Activated T-helper 1 cell treated with Interleukin-2 at 50 U/mL for 16 hours (primary cell): ENCODE data around the gene FUOM.
"Not testable (repeated sequence)": the region's sequence is repeated elsewhere in the genome, so short reads cannot be mapped to it uniquely, and the experiment has no call there.

Experiments used
- DNase-seq: peaks from one replicate; pipeline ENCODE4 v3.0.0-alpha.2; 2020; ENCODE audit warnings: low read depth

FUOM gene

GRCh38 chr10:133328358-133329343, 29.2 kb downstream of the FUOM start:
- no peak for DNase-seq

DNA sequence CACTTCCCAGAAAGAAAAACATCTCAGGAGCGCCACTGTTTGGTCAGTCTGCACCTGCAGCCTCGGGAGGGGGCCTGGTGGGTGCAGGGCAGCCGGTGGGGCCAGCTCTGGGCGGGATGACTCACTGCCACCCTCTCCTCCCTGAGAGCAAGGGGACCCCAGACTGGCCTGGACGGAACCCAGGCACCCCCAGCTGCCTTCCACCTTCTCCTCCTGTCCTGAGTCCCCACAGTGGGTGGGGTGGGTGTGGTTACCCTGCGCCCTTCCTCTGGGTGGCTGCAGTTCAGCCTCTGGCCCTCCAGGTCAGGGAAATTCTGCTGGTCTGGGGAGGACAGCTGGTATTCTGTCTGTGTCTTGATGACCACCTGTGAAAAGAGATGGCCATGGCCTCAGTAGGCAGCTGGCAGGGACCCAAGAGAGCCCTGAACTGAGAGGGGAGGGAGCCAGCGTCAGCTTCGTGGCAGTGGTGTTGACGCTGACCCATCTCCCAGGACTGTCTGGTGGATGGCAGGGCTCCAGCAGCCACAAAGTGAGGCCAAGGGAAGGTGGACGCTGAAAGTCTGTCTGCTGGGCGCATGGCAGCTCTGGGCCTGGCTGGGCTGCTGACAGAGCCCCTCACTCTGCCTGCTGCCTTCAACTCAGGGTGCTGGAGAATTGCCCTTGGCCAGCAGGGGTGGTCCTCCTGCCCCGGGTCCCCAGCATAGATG, 30.0 kb downstream of the FUOM start:
- DNase-seq = no peak

- no peak for DNase-seq
Measured at GRCh38 chr10:133326745-133327650, 30.8 kb downstream of the FUOM start.

- DNase-seq = no peak
Measured at GRCh38 chr10:133326223-133326551, 31.6 kb downstream of the FUOM start.

DNA sequence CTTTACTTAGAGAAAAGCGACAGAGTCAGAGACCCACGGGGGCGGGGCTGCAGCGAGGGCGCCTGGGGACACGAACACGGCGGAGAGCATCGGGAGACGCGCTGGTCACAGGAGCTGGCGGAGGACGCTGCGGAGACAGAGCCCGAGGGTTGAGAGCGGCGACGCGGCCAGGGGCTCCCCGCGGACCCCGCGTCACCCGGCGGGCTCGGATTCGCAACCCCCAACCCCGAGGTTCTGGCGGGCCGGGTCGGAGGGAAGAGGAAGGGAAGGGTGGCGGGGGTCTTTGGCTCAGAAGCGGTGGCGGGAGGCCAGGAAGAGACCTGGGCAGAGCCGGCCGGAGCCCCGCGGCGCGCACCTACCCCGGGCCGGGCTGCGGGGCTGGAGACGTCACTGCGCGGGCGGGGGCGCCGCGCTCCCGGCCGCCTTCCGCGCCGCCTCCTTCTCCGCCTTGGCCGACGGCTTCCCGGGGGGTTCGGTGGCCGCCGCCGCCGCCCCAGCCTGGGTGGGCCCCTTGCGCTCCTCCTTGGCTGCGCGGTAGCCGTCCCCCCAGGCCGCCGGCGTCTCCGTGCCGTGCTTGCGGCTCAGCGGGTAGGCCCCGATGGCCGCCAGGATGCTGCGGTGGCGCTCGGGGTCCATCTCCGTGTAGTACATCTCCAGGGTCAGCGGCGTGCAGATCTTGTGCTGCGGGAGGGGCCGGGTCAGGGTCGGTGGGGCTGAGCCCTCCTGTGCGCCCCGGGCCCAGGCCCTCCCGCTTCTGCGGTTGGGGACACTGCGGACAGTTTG, 32.2 kb downstream of the FUOM start:
- no peak for DNase-seq

GRCh38 chr10:133324857-133325260, 33.0 kb downstream of the FUOM start:
- no peak for DNase-seq

GRCh38 chr10:133324198-133324792, 33.5 kb downstream of the FUOM start:
- DNase-seq = peak; percentile 36

DNA sequence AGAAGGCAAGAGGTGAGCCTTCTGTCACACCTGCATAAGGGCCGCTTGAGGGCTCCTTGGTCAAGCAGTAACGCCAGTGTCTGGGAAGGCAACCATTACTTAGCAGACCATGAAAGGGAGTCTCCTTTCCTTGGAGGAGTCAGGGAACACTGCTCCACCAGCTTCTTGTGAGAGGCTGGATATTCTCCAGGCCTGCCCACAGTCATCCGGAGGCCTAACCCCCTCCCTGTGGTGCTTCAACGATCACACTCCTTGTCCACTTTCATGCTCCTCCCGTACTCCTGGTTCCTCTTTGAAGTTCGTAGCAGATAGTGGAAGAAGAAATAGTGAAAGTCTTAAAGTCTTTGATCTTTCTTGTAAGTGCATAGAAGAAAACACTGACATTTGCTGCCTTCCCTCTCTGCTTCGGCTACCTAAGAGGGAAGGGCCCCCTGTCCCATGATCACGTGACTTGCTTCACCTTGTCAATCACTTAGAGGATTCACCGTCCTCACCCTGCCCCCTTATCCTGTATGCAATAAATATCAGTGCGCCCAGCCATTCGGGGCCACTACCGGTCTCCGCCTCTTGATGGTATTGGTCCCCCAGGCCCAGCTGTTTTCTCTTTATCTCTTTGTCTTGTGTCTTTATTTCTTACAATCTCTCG, 35.6 kb downstream of the FUOM start:
- DNase-seq = not testable (repeated sequence)

DNA sequence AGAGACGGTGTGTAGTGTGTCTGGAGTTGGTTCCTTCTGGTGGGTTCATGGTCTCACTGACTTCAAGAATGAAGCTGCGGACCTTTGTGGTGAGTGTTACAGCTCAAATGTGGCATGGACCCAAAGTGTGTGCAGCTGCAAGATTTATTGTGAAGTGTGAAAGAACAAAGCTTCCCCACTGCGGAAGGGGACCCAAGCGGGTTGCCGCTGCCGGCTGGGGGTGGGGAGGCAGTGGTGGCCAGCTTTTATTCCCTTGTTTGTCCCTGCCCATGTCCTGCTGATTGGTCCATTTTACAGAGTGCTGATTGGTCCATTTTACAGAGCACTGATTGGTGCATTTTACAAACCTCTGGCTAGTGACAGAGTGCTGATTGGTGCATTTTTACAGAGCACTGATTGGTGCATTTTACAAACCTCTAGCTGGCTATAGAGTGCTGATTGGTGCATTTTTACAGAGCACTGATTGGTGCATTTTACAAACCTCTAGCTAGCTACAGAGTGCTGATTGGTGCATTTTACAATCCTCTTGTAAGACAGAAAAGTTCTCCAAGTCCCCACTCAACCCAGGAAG, 36.9 kb downstream of the FUOM start:
- not testable (repeated sequence) for DNase-seq

- DNase-seq = peak; percentile 45
Measured at GRCh38 chr10:133318494-133319127, 39.2 kb downstream of the FUOM start.

GRCh38 chr10:133316732-133317131, 41.1 kb downstream of the FUOM start:
- no peak for DNase-seq

DNA sequence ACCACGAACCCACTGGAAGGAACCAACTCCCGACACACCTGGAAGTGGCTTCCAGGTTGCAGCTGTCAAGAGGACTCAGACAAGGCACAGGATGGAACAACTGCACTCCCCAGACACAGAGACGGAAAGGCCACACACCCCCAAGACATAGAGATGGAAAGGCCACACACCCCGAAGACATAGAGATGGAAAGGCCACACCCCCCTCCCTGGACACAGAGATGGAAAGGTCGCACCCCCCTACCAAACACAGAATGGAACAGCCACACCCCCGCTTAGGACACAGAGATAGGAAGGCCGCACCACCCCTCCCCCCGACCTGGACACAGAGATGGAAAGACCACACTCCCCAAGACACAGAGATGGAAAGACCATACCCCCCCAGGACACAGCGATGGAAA, 41.6 kb downstream of the FUOM start:
- DNase-seq = no peak

- no peak for DNase-seq
Measured at GRCh38 chr10:133315847-133316246, 42.0 kb downstream of the FUOM start.

- no peak for DNase-seq
Measured at GRCh38 chr10:133314911-133315310, 42.9 kb downstream of the FUOM start.

GRCh38 chr10:133313192-133313591, 44.6 kb downstream of the FUOM start:
- no peak for DNase-seq

DNA sequence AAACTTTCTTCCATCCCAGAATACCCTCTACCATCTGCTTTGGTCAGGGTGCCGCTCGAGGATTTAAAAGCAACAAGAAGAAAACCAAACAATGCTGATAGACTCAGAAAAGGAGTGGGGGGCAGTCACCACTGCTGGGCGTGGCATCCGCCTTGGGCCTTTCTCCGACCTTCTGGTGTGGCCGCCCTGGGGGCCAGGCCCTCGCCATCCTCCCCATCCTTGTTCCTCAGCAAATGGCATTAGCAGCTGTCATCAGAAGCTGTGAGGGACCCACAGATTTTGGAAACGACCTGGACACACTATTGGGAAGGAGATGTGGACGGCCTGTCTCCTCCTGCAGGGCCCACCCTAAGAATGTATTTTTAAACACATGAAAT, 45.1 kb downstream of the FUOM start:
- no peak for DNase-seq

GRCh38 chr10:133312016-133312768, 45.6 kb downstream of the FUOM start:
- no peak for DNase-seq

DNA sequence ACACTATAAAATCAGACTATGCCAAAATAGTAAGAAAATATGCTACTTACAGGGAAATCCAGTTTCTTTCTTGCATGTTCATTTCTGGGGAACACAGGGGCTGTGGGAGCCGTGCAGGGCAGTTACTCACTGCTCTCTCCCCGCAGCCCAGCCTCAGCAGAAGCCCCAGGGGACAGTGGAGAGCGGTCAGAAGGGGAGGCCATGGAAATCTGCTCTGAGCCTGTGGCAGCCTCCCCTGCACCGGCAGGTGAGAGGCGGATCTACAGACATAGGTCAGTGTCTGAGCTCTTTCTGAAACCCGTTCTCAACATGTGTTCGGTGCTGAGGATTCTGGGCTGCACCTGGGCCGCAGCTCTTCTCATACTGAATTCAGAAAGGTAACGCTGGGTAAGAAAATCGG, 46.2 kb downstream of the FUOM start:
- no peak for DNase-seq

GRCh38 chr10:133310789-133311188, 47.0 kb downstream of the FUOM start:
- DNase-seq = no peak
